Measurements from ENCODE around the gene COX17. TPM values are rescaled to one million over a fixed set of nuclear protein-coding genes. Genes with fewer than 3 reads are reported as not detected.

COX17 gene
- total and polyA plus RNA-seq, 7 donors, result 19.0 to 267 (median 61.4) TPM

- H3K27ac ChIP-seq, result peak overlapping the region; percentile 70 to 91 (median 89)
- H3K9me3 ChIP-seq, result no peaks in the 10 kb centered on the region
- no peaks in the 10 kb centered on the region for H3K27me3 ChIP-seq
- TF ChIP-seq EP300 (IDR thresholded peaks at IDR 0.05), result no peak
- TF ChIP-seq POLR2A (IDR thresholded peaks at IDR 0.05), result no peak
- no peak for TF ChIP-seq POLR2AphosphoS5 (IDR thresholded peaks at IDR 0.05)
- TF ChIP-seq CTCF (IDR thresholded peaks at IDR 0.05), result no peak
- peaks cover 0 to 57% (median 54%) of the 10 kb centered on the region in 4 donors for H3K4me1 ChIP-seq
- WGBS, 2 donors, result 86 to 90% methylated on average over 2 of the region's 2 CpGs
- H3K36me3 ChIP-seq, result peaks cover 0 to 5% (median 0%) of the 10 kb centered on the region in 4 donors
- DNase-seq, result no peak
- intact Hi-C loops (cut with DNase I), result loop anchor here (2.0 to 5.0 kb wide), 2 partner anchors 13 to 87 kb away; partner anchors contain the start of genes ADPRH and COX17
- no peak overlapping the region for H3K4me3 ChIP-seq
These were observed 13.3 kb downstream of the COX17 start for GRCh38 chr3:119663885-119664284.

GRCh38 chr3:119662604-119663373 lies 14.4 kb downstream of the COX17 start:
- Histone ChIP-seq H3K27ac (peak overlapping the region; percentile 70 to 91 (median 89)), H3K9me3 (no peaks in the 10 kb centered on the region), H3K27me3 (no peaks in the 10 kb centered on the region), H3K36me3 (no peaks in the 10 kb centered on the region), H3K4me1 (peaks cover 0 to 60% (median 54%) of the 10 kb centered on the region in 4 donors), H3K4me3 (peak overlapping the region in 2 of 4 donors; percentile 2 to 4)
- intact Hi-C loops (cut with DNase I), result loop anchor here (2.0 to 5.0 kb wide), 2 partner anchors 14 to 85 kb away; partner anchors contain the start of genes ADPRH and COX17
- no peak for DNase-seq
- TF ChIP-seq POLR2A (IDR thresholded peaks at IDR 0.05) (peak in 1 of 2 donors; percentile 7), EP300 (IDR thresholded peaks at IDR 0.05) (no peak), POLR2AphosphoS5 (IDR thresholded peaks at IDR 0.05) (peak; percentile 26 to 78 (median 46)), CTCF (IDR thresholded peaks at IDR 0.05) (peak in 3 of 4 experiments; percentile 39 to 67 (median 43))
- 60 to 71% methylated on average over 1 of the region's 1 CpG for WGBS, 2 donors

- TF ChIP-seq EP300 (IDR thresholded peaks at IDR 0.05), result peak in 3 of 4 donors; percentile 40 to 93 (median 85)
- TF ChIP-seq POLR2A (IDR thresholded peaks at IDR 0.05), result peak in 1 of 2 donors; percentile 47
- peak; percentile 72 to 95 (median 86) for TF ChIP-seq POLR2AphosphoS5 (IDR thresholded peaks at IDR 0.05)
- TF ChIP-seq CTCF (IDR thresholded peaks at IDR 0.05), result no peak
- 83 to 92% methylated on average over 9 of the region's 9 CpGs for WGBS, 2 donors
- DNase-seq, result peak; percentile 77
- Histone ChIP-seq H3K4me1 (peaks cover 0 to 76% (median 65%) of the 10 kb centered on the region in 4 donors), H3K4me3 (peak within 1 kb of the TSS; percentile 46 to 64 (median 54)), H3K27ac (peak within 1 kb of the TSS; percentile 79 to 91 (median 89)), H3K27me3 (no peaks in the 10 kb centered on the region), H3K9me3 (no peaks in the 10 kb centered on the region), H3K36me3 (peaks cover 0 to 12% (median 0%) of the 10 kb centered on the region in 4 donors)
- intact Hi-C loops (cut with DNase I), result loop anchor here (5.0 kb wide), 1 partner anchor 83 kb away; the partner anchor contains the start of gene ADPRH
These were observed 16.4 kb downstream of the COX17 start, which contains the start of gene POPDC2 for GRCh38 chr3:119660474-119661440. POPDC2 (minus strand) TSS chr3:119660589; CDS start chr3:119660423, 166 bp downstream.

GRCh38 chr3:119659606-119660291 lies 17.5 kb downstream of the COX17 start:
- intact Hi-C loops (cut with DNase I), result loop anchor here (5.0 kb wide), 1 partner anchor 82 kb away; the partner anchor contains the start of gene ADPRH
- Histone ChIP-seq H3K4me3 (peak overlapping the region; percentile 46 to 64 (median 54)), H3K27ac (peak overlapping the region; percentile 79 to 91 (median 89)), H3K36me3 (peaks cover 0 to 12% (median 0%) of the 10 kb centered on the region in 4 donors), H3K9me3 (no peaks in the 10 kb centered on the region), H3K27me3 (no peaks in the 10 kb centered on the region), H3K4me1 (peaks cover 0 to 75% (median 63%) of the 10 kb centered on the region in 4 donors)
- no peak for TF ChIP-seq CTCF (IDR thresholded peaks at IDR 0.05)
- TF ChIP-seq POLR2AphosphoS5 (IDR thresholded peaks at IDR 0.05), result peak in 1 of 4 donors; percentile 5
- 73 to 93% methylated on average over 9 of the region's 9 CpGs for WGBS, 2 donors
- no peak for DNase-seq

Data from sigmoid colon (tissue), 7 donors.